Stimulated activated CD8-positive, alpha-beta memory T cell treated with anti-CD3 and anti-CD28 coated beads, Interleukin-4, amount 100 ng/mL, for 4 hours (primary cell): ENCODE results near the gene ITPK1.

Source experiments
- DNase-seq, 2 donors: peaks; one replicate each; pipeline ENCODE4 v3.0.0-alpha.2; 2020; ENCODE audit warnings: low read depth in 2 of 2, low spot score in 1 of 2

The ITPK1 gene

GRCh38 chr14:93012506-93012905 lies 103.2 kb downstream of the ITPK1 start:
- no peak for DNase-seq

- no peak for DNase-seq
Observed at GRCh38 chr14:93011650-93012325, 103.9 kb downstream of the ITPK1 start.

GRCh38 chr14:93011141-93011529 lies 104.6 kb downstream of the ITPK1 start:
- no peak for DNase-seq

GRCh38 chr14:93010522-93011140 lies 105.1 kb downstream of the ITPK1 start:
- DNase-seq = no peak

GRCh38 chr14:93010130-93010499 lies 105.6 kb downstream of the ITPK1 start:
- no peak for DNase-seq

GRCh38 chr14:93009471-93010129 lies 106.1 kb downstream of the ITPK1 start:
- no peak for DNase-seq

- DNase-seq = no peak
Observed at GRCh38 chr14:93008381-93008780, 107.3 kb downstream of the ITPK1 start.

- no peak for DNase-seq
Observed at GRCh38 chr14:93007225-93007997, 108.3 kb downstream of the ITPK1 start.

- no peak for DNase-seq
Observed at GRCh38 chr14:93006567-93007051, 109.1 kb downstream of the ITPK1 start.

- no peak for DNase-seq
Observed at GRCh38 chr14:93005838-93006237, 109.9 kb downstream of the ITPK1 start.

- no peak for DNase-seq
Observed at GRCh38 chr14:93005135-93005813, 110.5 kb downstream of the ITPK1 start.

GRCh38 chr14:93004699-93005082 lies 111.0 kb downstream of the ITPK1 start:
- DNase-seq = no peak

GRCh38 chr14:93003945-93004698 lies 111.6 kb downstream of the ITPK1 start:
- DNase-seq = no peak

GRCh38 chr14:93002851-93003298 lies 112.8 kb downstream of the ITPK1 start:
- DNase-seq = no peak

GRCh38 chr14:93002049-93002448 lies 113.7 kb downstream of the ITPK1 start:
- DNase-seq = no peak

GRCh38 chr14:92998946-92999345 lies 116.8 kb downstream of the ITPK1 start:
- no peak for DNase-seq

- DNase-seq = no peak
Observed at GRCh38 chr14:92997343-92998061, 118.2 kb downstream of the ITPK1 start.

- no peak for DNase-seq
Observed at GRCh38 chr14:92995620-92996019, 120.1 kb downstream of the ITPK1 start.

- no peak for DNase-seq
Observed at GRCh38 chr14:92994942-92995341, 120.8 kb downstream of the ITPK1 start.
